BE2C (cell line): ENCODE results near the gene ROCK2.

Experiments
- DNase-seq: peaks from one replicate; pipeline ENCODE4 v3.0.0-alpha.2; 2020
- H3K27me3 ChIP-seq: fragments of 250-450 bp; sonication (Bioruptor Pico); 2 replicates; pipeline ENCODE4 v1.5.1; 2020; ENCODE audit warnings: mild to moderate bottlenecking
- H3K36me3 ChIP-seq: fragments of 250-450 bp; sonication (Bioruptor Pico); 2 replicates; pipeline ENCODE4 v1.5.1; 2020; ENCODE audit warnings: mild to moderate bottlenecking
- H3K4me1 ChIP-seq: fragments of 250-450 bp; sonication (Bioruptor Pico); 2 replicates; pipeline ENCODE4 v1.5.1; 2020
- H3K4me3 ChIP-seq: 2 replicates; pipeline ENCODE4 v1.5.1; 2011; ENCODE audit warnings: low read depth, low read length
- H3K9me3 ChIP-seq: fragments of 250-450 bp; sonication (Bioruptor Pico); 2 replicates; pipeline ENCODE4 v1.5.1; 2020
- CTCF ChIP-seq: IDR thresholded peaks from 2 replicates; pipeline ENCODE4 v1.5.1; 2012; ENCODE audit warnings: mild to moderate bottlenecking, low read depth, low read length

Gene ROCK2

GRCh38 chr2:11179196-11179595 lies 165.2 kb downstream of the ROCK2 start:
- TF ChIP-seq CTCF: no peak

GRCh38 chr2:11177871-11178690 lies 166.4 kb downstream of the ROCK2 start:
- peak; percentile 42 for DNase-seq
- TF ChIP-seq CTCF: no peak
- H3K36me3 ChIP-seq: no peaks in the 10 kb centered on the region; the same call in 1 of the 2 replicates
- no peaks in the 10 kb centered on the region for H3K27me3 ChIP-seq
- H3K4me1 ChIP-seq: peaks cover 10% of the 10 kb centered on the region
- H3K9me3 ChIP-seq: no peaks in the 10 kb centered on the region
- no peak overlapping the region for H3K4me3 ChIP-seq

More at GRCh38 chr2:11179196-11179595, 165.2 kb downstream of the ROCK2 start:
- H3K27me3 ChIP-seq: no peaks in the 10 kb centered on the region
- H3K4me1 ChIP-seq: peaks cover 10% of the 10 kb centered on the region
- no peaks in the 10 kb centered on the region for H3K9me3 ChIP-seq
- no peak for DNase-seq
- no peak overlapping the region for H3K4me3 ChIP-seq
- no peaks in the 10 kb centered on the region; the same call in 1 of the 2 replicates for H3K36me3 ChIP-seq

- Histone ChIP-seq H3K27me3 (no peaks in the 10 kb centered on the region), H3K36me3 (no peaks in the 10 kb centered on the region), H3K4me3 (no peak overlapping the region), H3K9me3 (no peaks in the 10 kb centered on the region), H3K4me1 (peaks cover 10% of the 10 kb centered on the region)
- TF ChIP-seq CTCF: no peak
- no peak for DNase-seq
Observed at GRCh38 chr2:11175293-11175795, 169.1 kb downstream of the ROCK2 start.

- Histone ChIP-seq H3K9me3 (no peaks in the 10 kb centered on the region), H3K4me3 (no peak overlapping the region), H3K4me1 (peaks cover 10% of the 10 kb centered on the region), H3K36me3 (no peaks in the 10 kb centered on the region), H3K27me3 (no peaks in the 10 kb centered on the region)
- TF ChIP-seq CTCF: no peak
- DNase-seq: no peak
Observed at GRCh38 chr2:11174222-11174621, 170.2 kb downstream of the ROCK2 start.

GRCh38 chr2:11169333-11169732 lies 175.1 kb downstream of the ROCK2 start:
- DNase-seq: no peak

More at GRCh38 chr2:11169333-11169732, 175.1 kb downstream of the ROCK2 start:
- no peaks in the 10 kb centered on the region for H3K4me1 ChIP-seq
- no peaks in the 10 kb centered on the region for H3K9me3 ChIP-seq
- H3K27me3 ChIP-seq: no peaks in the 10 kb centered on the region
- no peak overlapping the region for H3K4me3 ChIP-seq
- no peaks in the 10 kb centered on the region for H3K36me3 ChIP-seq
- no peak for TF ChIP-seq CTCF
